CD4-positive, alpha-beta T cell treated with Interleukin-15 for 4 hours (primary cell): ENCODE measurements around the gene PCSK2.

ENCODE experiments used
- DNase-seq: peaks from one replicate; pipeline ENCODE4 v3.0.0-alpha.2; 2020; ENCODE audit warnings: low spot score

The PCSK2 gene

GRCh38 chr20:17395729-17396128 lies 168.9 kb downstream of the PCSK2 start:
- no peak for DNase-seq

DNA sequence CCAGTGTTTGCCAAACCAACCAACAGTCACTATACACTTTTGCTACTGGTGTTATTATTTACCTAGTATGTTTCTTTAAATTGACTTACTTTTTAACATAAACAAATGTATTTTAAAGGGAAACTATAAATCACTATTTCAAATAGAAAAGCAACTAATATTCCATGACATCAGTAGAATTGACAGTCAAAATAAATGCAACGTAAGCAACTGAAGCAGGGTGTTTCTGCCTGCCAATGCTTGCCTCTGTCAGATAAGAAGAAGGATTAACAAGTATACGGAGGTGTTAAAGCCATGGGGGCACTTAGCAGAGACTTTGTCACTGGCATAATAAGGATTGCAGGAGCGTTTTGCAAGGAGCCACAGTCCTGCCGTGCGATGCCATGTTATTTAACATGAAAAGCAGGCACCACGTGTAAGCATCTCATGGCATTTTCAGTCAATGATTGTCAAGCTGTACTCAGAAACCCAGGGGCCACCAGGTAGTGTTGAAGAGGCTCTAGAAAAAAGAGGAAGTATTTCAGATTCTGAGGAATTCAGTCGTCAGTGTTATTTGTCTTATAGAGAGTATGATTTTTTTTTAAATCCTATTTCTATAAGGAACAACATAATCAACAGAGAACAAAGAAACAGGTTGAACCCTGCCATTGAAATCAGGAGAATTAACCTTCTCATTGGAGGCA lies 172.6 kb downstream of the PCSK2 start:
- DNase-seq, result no peak

DNA sequence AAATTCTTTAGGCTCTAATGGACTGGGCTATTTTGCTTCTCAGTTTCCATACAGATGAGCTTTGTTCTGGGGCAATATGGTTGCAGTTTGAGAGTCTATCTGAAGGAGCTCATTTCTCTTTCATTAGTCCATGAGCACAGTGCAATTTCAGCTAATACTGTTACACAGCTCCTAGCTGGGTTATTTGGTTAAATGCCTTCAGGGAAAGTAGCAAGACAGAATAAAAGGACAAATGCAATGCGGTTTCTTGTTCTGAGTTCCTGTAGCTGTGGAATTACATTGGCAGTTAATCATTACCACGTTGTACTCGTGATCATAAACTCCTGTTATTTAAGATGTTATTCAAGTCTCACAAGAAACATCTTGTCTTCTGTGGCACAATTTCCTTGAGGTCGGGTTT lies 176.6 kb downstream of the PCSK2 start:
- no peak for DNase-seq

- DNase-seq, result no peak
Observed at GRCh38 chr20:17406051-17406590, 179.3 kb downstream of the PCSK2 start.

- no peak for DNase-seq
Observed at GRCh38 chr20:17407550-17407949, 180.7 kb downstream of the PCSK2 start.

DNA sequence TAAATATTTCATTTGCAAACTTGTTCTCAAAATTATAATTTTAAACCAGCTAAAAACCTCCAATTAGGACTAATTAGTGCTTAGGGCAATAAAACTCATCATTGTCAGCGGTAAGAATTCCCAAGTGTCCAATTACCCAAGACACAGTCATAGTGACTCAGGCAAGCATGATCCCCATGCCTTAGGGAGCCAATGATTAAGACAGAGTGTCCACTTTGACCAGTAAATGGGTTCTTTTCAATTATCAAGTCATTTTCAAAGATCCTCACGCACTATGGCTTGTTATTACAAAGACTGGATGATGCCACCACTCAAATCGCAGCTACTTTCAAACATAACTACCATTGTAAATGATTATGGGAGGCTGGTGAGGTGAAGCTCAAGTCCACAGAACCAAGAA lies 190.4 kb downstream of the PCSK2 start:
- DNase-seq, result no peak

- DNase-seq, result no peak
Observed at GRCh38 chr20:17418737-17419136, 191.9 kb downstream of the PCSK2 start.

DNA sequence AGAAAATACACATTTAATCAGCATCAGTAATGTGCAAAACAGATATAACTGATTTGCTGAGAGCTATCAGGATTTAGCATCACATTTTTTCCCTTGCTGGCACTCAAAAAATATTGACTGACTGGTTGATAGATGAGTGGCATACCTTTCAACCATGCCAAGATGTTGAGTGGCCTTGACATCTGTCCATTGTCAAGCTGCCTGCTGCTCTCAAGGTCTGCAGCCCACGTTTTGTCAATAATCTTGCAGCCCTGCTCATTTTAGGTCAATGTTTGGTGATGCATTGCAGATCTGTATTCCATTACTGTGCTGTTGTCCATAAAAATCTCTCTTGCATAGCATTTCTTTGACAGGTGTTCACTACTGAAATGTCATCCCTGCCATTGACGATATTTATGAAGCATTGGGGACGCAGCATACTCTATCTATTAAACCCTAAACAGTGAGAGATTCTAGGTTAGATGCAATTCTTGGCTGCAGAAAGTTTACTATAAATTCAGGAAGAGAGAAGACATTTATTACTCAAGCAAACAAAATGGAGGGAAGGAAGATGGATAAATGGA lies 192.7 kb downstream of the PCSK2 start:
- no peak for DNase-seq

GRCh38 chr20:17421493-17421892 lies 194.7 kb downstream of the PCSK2 start:
- no peak for DNase-seq

DNA sequence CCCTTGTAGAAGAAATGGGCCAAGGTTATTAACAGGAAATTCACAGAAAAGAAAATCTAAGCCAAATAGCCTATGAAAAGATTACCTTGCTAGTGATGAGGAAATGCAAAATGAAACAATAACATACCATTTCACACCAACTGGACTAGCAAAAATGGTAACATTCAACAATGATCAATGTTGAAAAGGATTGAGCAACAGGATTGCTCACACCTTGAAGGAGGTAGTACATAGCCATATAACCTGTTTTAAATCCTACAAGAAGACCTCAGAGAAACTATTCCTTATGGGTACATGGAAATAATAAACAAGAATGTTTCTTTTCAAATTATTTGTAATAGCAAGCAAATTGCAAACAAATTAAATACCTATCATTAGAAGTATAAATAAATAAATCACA lies 196.9 kb downstream of the PCSK2 start:
- DNase-seq, result no peak

- DNase-seq, result no peak
Observed at GRCh38 chr20:17427638-17428037, 200.8 kb downstream of the PCSK2 start.

- DNase-seq, result no peak
Observed at GRCh38 chr20:17430125-17430950, 203.5 kb downstream of the PCSK2 start.

DNA sequence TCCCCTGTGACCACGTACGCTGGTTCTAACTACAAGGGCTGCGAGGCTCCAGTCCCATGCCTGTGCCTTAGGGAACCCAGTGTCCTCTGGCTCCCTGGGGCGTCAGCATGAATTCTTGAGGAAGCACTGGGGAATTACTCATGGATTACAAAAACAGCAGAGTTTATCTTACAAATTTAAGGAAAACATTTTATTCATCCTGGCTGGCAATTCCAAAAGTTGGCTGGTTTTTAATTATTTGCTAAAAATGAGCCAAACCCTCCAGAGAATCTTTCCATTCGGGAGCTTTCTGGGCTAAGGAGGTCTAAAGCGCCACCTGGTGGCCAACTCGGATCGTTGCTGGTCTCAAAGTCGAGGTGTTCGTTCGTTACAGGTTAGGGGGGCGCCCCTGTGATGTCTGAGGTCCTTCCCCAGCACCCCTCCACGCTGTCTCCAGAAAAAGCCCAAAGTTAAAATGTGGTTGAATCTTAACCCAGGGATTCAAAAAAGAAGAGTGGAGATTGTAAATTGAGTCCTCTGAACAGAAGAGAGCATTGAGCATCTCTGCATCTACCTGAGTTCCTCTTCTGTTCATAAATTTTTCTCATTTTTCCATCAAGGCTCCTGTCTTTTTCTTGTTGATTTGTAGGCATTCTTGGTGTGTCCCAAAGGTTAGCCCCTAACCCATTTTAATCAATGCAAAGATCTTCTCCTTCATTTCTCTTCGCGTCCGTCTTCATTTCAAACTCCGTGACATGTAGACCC lies 205.0 kb downstream of the PCSK2 start:
- DNase-seq, result peak; percentile 46

DNA sequence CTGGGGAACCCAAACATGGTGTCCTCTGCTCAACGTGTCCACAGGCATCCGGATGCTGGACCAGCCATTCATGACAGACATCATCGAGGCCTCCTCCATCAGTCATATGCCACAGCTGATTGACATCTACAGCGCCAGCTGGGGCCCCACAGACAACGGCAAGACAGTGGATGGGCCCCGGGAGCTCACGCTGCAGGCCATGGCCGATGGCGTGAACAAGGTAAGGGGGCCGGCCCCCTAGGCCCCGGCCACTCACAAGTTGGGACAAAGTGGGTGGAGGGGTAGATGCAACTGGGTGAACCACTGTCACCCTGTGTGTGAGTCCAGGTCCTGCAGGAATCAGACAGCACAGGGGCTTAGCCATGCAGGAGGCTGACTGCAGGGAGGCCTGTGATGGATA lies 209.8 kb downstream of the PCSK2 start:
- no peak for DNase-seq

GRCh38 chr20:17437251-17437650 lies 210.4 kb downstream of the PCSK2 start:
- no peak for DNase-seq

DNA sequence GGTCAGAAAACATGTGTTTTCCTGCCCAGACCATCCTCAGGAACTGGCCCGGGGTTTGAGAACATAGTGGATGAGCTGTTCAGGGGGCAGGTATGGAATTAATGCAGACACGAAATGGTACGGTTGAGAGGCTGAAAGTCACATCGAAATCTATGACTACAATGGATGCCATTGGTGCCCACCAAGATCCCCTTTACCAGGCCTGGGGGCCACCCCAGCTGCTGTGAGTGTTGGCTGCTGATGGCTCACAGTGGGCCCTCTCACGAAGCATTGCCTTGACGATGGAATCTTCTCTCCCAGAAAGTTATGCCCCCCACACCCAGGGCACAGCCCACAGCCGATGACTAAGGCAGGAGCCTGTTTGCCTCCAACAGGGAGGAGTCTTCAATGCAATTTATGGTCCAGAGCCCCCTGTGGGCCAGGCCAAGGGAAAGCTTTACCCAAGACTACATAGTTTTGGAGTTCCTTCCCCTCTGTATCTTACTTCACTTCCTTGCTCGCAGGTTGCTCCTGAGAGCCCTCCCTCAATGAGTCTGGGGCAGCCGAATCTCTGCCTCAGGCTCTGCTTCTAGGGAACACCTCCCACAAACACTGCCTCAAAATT lies 211.7 kb downstream of the PCSK2 start:
- DNase-seq, result no peak

GRCh38 chr20:17439616-17440296 lies 212.9 kb downstream of the PCSK2 start:
- no peak for DNase-seq

DNA sequence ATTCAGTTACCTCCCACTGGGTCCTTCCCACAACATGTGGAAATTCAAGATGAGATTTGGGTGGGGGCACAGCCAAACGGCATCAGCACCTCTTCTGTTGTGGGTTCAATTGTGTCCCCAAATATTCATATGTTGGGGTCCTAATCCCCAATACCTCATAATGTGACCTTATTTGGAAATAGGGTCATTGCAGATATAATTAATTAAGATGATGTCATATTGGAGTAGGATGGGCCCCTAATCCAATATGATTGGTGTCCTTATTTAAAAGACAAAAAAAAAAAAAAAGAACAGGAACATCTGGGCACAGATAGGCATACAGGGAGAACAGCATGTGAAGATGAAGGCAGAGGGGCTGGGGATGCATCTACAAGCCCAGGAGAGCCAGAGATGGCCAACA lies 214.9 kb downstream of the PCSK2 start:
- DNase-seq, result no peak

- no peak for DNase-seq
Observed at GRCh38 chr20:17442588-17442987, 215.7 kb downstream of the PCSK2 start.

DNA sequence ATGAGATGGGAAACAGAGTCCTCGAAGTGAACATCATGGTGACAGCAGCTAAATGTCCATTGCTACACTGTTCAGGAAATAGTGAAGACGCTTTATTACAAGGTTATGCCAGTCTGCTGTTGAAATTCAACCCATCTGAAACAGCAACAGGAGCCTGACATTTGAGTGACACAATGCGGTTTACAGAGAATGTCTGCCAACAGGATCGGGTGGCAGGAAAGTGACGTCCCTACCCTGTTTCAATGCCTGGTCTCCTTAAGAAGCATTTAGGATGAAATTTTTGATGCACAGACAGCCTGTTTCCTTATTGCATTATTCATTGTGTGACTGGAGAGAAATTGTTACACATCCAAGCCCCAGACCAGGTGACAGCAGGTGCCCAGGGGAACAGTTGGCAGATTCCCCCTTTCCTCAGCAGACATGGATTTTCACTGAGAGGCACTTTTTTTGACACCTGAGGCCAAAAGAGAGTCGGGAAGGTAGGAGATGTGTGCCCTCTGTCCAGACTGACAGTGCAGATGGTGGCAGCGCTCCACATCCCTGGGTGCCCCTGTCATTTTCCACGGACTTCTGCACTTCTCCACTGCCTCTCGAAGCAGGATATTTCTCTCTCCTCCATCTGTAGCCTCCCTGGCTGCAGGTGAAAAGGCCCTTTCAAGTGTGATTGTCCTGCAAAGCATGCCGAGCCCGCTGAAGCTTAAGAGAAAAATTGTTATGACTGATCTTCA lies 216.5 kb downstream of the PCSK2 start:
- no peak for DNase-seq

GRCh38 chr20:17444091-17444490 lies 217.3 kb downstream of the PCSK2 start:
- no peak for DNase-seq
